HUES64 (cell line): ENCODE results near the gene CCL17.

Source experiments
- H3K27ac ChIP-seq: 2 replicates; pipeline ENCODE4 v1.7.0; 2013; ENCODE audit warnings: low read depth, low read length, inconsistent platforms
- H3K27me3 ChIP-seq: 2 replicates; pipeline ENCODE4 v1.6.1; 2013; ENCODE audit warnings: mild to moderate bottlenecking, low read length; ENCODE audit not compliant: insufficient read depth
- H3K36me3 ChIP-seq: 2 replicates; pipeline ENCODE4 v1.6.1; 2013; ENCODE audit warnings: mild to moderate bottlenecking, low read length; ENCODE audit not compliant: insufficient read depth
- H3K4me1 ChIP-seq: 2 replicates; pipeline ENCODE4 v1.6.1; 2013; ENCODE audit warnings: mild to moderate bottlenecking, low read length, moderate library complexity; ENCODE audit not compliant: insufficient read depth
- H3K4me3 ChIP-seq: 2 replicates; pipeline ENCODE4 v1.5.1; 2013; ENCODE audit warnings: mild to moderate bottlenecking, low read length, moderate library complexity
- H3K9ac ChIP-seq: 2 replicates; pipeline ENCODE4 v1.6.1; 2013; ENCODE audit warnings: mild to moderate bottlenecking, low read depth, low read length
- H3K9me3 ChIP-seq: 2 replicates; pipeline ENCODE4 v1.6.1; 2013; ENCODE audit warnings: low read depth, low read length; ENCODE audit not compliant: insufficient read depth
- WGBS: fragments of 150-250, 120-280 bp; methylation state at CpG from one replicate; pipeline ENCODE4 v1.1.7; 2013; ENCODE audit warnings: missing lambda C conversion rate; 5-methylcytosine and 5-hydroxymethylcytosine counted together

The CCL17 gene

GRCh38 chr16:57380671-57381462 lies 23.7 kb upstream of the CCL17 start:
- 93% methylated on average over 8 of the region's 8 CpGs for WGBS
- peaks cover 7% of the 10 kb centered on the region; the same call in 1 of the 2 replicates for H3K4me1 ChIP-seq
- H3K9ac ChIP-seq: no peak overlapping the region
- H3K4me3 ChIP-seq: no peak overlapping the region
- H3K27ac ChIP-seq: no peak overlapping the region
- H3K9me3 ChIP-seq: no peaks in the 10 kb centered on the region
- no peaks in the 10 kb centered on the region for H3K36me3 ChIP-seq
- H3K27me3 ChIP-seq: no peaks in the 10 kb centered on the region

GRCh38 chr16:57381791-57382534 lies 22.6 kb upstream of the CCL17 start:
- H3K9me3 ChIP-seq: no peaks in the 10 kb centered on the region
- H3K9ac ChIP-seq: no peak overlapping the region
- H3K4me3 ChIP-seq: no peak overlapping the region
- no peaks in the 10 kb centered on the region for H3K27me3 ChIP-seq
- H3K36me3 ChIP-seq: no peaks in the 10 kb centered on the region
- no peak overlapping the region for H3K27ac ChIP-seq
- 93% methylated on average over 35 of the region's 35 CpGs for WGBS
- H3K4me1 ChIP-seq: peaks cover 13% of the 10 kb centered on the region; the same call in 1 of the 2 replicates

- Histone ChIP-seq H3K4me3 (no peak overlapping the region), H3K9ac (no peak overlapping the region), H3K27me3 (no peaks in the 10 kb centered on the region), H3K36me3 (no peaks in the 10 kb centered on the region), H3K9me3 (no peaks in the 10 kb centered on the region), H3K27ac (no peak overlapping the region), H3K4me1 (peaks cover 7% of the 10 kb centered on the region; the same call in 1 of the 2 replicates)
- 93% methylated on average over 16 of the region's 16 CpGs for WGBS
These were observed 21.9 kb upstream of the CCL17 start for GRCh38 chr16:57382535-57383275.

GRCh38 chr16:57383276-57384247 lies 21.0 kb upstream of the CCL17 start:
- H3K9me3 ChIP-seq: no peaks in the 10 kb centered on the region
- H3K9ac ChIP-seq: no peak overlapping the region
- peaks cover 6% of the 10 kb centered on the region; the same call in 1 of the 2 replicates for H3K4me1 ChIP-seq
- H3K36me3 ChIP-seq: no peaks in the 10 kb centered on the region
- no peak overlapping the region for H3K4me3 ChIP-seq
- no peak overlapping the region for H3K27ac ChIP-seq
- 71% methylated on average over 8 of the region's 8 CpGs for WGBS
- peaks cover 3% of the 10 kb centered on the region; the same call in 1 of the 2 replicates for H3K27me3 ChIP-seq

- WGBS: 88% methylated on average over 10 of the region's 11 CpGs
- H3K36me3 ChIP-seq: no peaks in the 10 kb centered on the region
- H3K27ac ChIP-seq: no peak overlapping the region
- peaks cover 6% of the 10 kb centered on the region; the same call in 1 of the 2 replicates for H3K4me1 ChIP-seq
- no peak overlapping the region for H3K9ac ChIP-seq
- no peak overlapping the region for H3K4me3 ChIP-seq
- H3K27me3 ChIP-seq: peaks cover 3% of the 10 kb centered on the region; the same call in 1 of the 2 replicates
- no peaks in the 10 kb centered on the region for H3K9me3 ChIP-seq
These were observed 20.1 kb upstream of the CCL17 start for GRCh38 chr16:57384248-57385070.

GRCh38 chr16:57385083-57385482 lies 19.5 kb upstream of the CCL17 start:
- Histone ChIP-seq H3K4me1 (peaks cover 6% of the 10 kb centered on the region; the same call in 1 of the 2 replicates), H3K9ac (no peak overlapping the region), H3K27me3 (peaks cover 3% of the 10 kb centered on the region; the same call in 1 of the 2 replicates), H3K9me3 (no peaks in the 10 kb centered on the region), H3K27ac (no peak overlapping the region), H3K4me3 (no peak overlapping the region), H3K36me3 (no peaks in the 10 kb centered on the region)
- WGBS: 76% methylated on average over 5 of the region's 5 CpGs

GRCh38 chr16:57386381-57386951 lies 18.1 kb upstream of the CCL17 start:
- Histone ChIP-seq H3K27me3 (peaks cover 3% of the 10 kb centered on the region; the same call in 1 of the 2 replicates), H3K9me3 (no peaks in the 10 kb centered on the region), H3K36me3 (no peaks in the 10 kb centered on the region), H3K4me3 (no peak overlapping the region), H3K27ac (no peak overlapping the region), H3K4me1 (peaks cover 6% of the 10 kb centered on the region; the same call in 1 of the 2 replicates), H3K9ac (no peak overlapping the region)
- WGBS: 56% methylated on average over 5 of the region's 5 CpGs

GRCh38 chr16:57387598-57388354 lies 16.8 kb upstream of the CCL17 start:
- Histone ChIP-seq H3K9me3 (no peaks in the 10 kb centered on the region), H3K36me3 (no peaks in the 10 kb centered on the region), H3K27me3 (peaks cover 3% of the 10 kb centered on the region; the same call in 1 of the 2 replicates), H3K9ac (no peak overlapping the region), H3K4me1 (peaks cover 6% of the 10 kb centered on the region; the same call in 1 of the 2 replicates), H3K4me3 (no peak overlapping the region), H3K27ac (no peak overlapping the region)
- 90% methylated on average over 3 of the region's 3 CpGs for WGBS
